ENCODE results near the gene B2M. TPM values are rescaled to one million over a fixed set of nuclear protein-coding genes. Genes with fewer than 3 reads are reported as not detected.

Gene B2M
- total RNA-seq, 1 experiment from 2014 or later = 81.0 TPM

- Histone ChIP-seq H2BK12ac (ENCODE audit: insufficient read length, low read depth, low read length) (no peak overlapping the region), H4K91ac (ENCODE audit: insufficient read length, low read depth, low read length) (no peak overlapping the region), H3T11ph (ENCODE audit: low read length) (no peak overlapping the region), H2BK20ac (ENCODE audit: low read depth, low read length, poor library complexity, severe bottlenecking) (no peak overlapping the region), H3K4me2 (ENCODE audit: insufficient read depth, insufficient read length, low read length) (no peak overlapping the region), H2BK5ac (ENCODE audit: insufficient read length, low read length) (no peak overlapping the region), H3K4ac (ENCODE audit: low read depth, low read length) (no peak overlapping the region), H3K4me1 (ENCODE audit: insufficient read depth, low read length) (no peaks in the 10 kb centered on the region), H4K5ac (ENCODE audit: insufficient read length, low read depth, low read length) (no peak overlapping the region), H3K56ac (ENCODE audit: insufficient read length, low read depth, low read length) (no peak overlapping the region), H4K20me1 (ENCODE audit: control insufficient read depth, insufficient read depth, insufficient read length) (no peaks in the 10 kb centered on the region), H2AK5ac (ENCODE audit: insufficient read length, low read length) (no peak overlapping the region), H2AFZ (ENCODE audit: low read length) (no peak overlapping the region), H2BK120ac (ENCODE audit: low read depth, low read length, poor library complexity, severe bottlenecking) (no peak overlapping the region), H3K23ac (ENCODE audit: insufficient read length, low read depth, low read length) (no peak overlapping the region), H3K79me1 (ENCODE audit: insufficient read depth, low read depth, low read length, poor library complexity, severe bottlenecking) (no peaks in the 10 kb centered on the region), H3K14ac (ENCODE audit: insufficient read depth, low read length) (no peak overlapping the region), H2BK15ac (ENCODE audit: low read depth, low read length) (no peak overlapping the region), H3K27ac (ENCODE audit: insufficient read length, low read depth, low read length) (no peak overlapping the region), H3K9me3 (ENCODE audit: control insufficient read depth, low read depth, low read length) (no peaks in the 10 kb centered on the region), H3K9ac (ENCODE audit: extremely low read depth, insufficient read length, low read length) (no peak overlapping the region), H3K79me2 (ENCODE audit: insufficient read depth, low read length) (no peaks in the 10 kb centered on the region), H3K18ac (ENCODE audit: insufficient read length, low read depth, low read length) (no peak overlapping the region), H3K27me3 (ENCODE audit: insufficient read depth, low read length) (no peaks in the 10 kb centered on the region), H3K23me2 (ENCODE audit: insufficient read length, low read depth, low read length, poor library complexity, severe bottlenecking) (no peaks in the 10 kb centered on the region), H4K8ac (replicated peaks; ENCODE audit: insufficient read length, low read depth, low read length) (no peak overlapping the region)
- Mint-ChIP-seq H3K27ac (no peak overlapping the region), H3K9me3 (peaks cover 10 to 14% of the 10 kb centered on the region in 2 experiments; a peak in 4 of 5 replicates), H3K36me3 (ENCODE audit: insufficient read depth in 1 of 3, low read depth in 3 of 3) (peaks cover 0 to 2% (median 2%) of the 10 kb centered on the region in 3 experiments; a peak in 1 of 7 replicates), H3K27me3 (ENCODE audit: low read depth) (peaks cover 3% of the 10 kb centered on the region; the same call in 1 of the 2 replicates), H3K4me1 (peaks cover 0 to 5% of the 10 kb centered on the region in 2 experiments; a peak in 2 of 4 replicates), H3K4me3 (no peak overlapping the region)
- WGBS (ENCODE audit: extremely low coverage, insufficient read length, low lambda C conversion rate) = no CpG with 5 or more reads among the region's 1 CpG
- no peak for DNase-seq
- no peak for TF ChIP-seq CTCF (conservative IDR thresholded peaks at IDR 0.05)
Observed at GRCh38 chr15:44692659-44693058, 18.7 kb upstream of the B2M start.
